HEK293 (cell line): ENCODE results near the gene RRP15.

Experiments used
- ATF2 ChIP-seq: fragments of 450-650 bp; formaldehyde crosslinking; IDR thresholded peaks from 2 replicates; pipeline ENCODE4 v1.5.1; 2016; ENCODE audit warnings: missing biosample characterization, missing genetic modification characterization, low read depth
- GLI2 ChIP-seq: fragments of 450-650 bp; formaldehyde crosslinking; IDR thresholded peaks from 2 replicates; pipeline ENCODE4; 2017; ENCODE audit warnings: missing biosample characterization, missing genetic modification characterization, low read depth, borderline replicate concordance
- GLI4 ChIP-seq: fragments of 450-650 bp; formaldehyde crosslinking; IDR thresholded peaks from 2 replicates; pipeline ENCODE4 v1.5.1; 2016; ENCODE audit warnings: missing biosample characterization, missing genetic modification characterization
- HOXC10 ChIP-seq: sonication (generic); formaldehyde crosslinking; IDR thresholded peaks from 2 replicates; pipeline ENCODE4 v1.8.1; 2023; ENCODE audit warnings: mild to moderate bottlenecking, missing genetic modification reagents
- IKZF3 ChIP-seq: fragments of 450-650 bp; IDR thresholded peaks from 2 replicates; pipeline ENCODE4 v1.5.0; 2018; ENCODE audit warnings: missing biosample characterization, mild to moderate bottlenecking, missing genetic modification characterization, moderate library complexity
- INSM2 ChIP-seq: fragments of 450-650 bp; formaldehyde crosslinking; IDR thresholded peaks from 2 replicates; pipeline ENCODE4 v1.5.1; 2016; ENCODE audit warnings: missing biosample characterization, missing genetic modification characterization
- KLF10 ChIP-seq: fragments of 450-650 bp; IDR thresholded peaks from 2 replicates; pipeline ENCODE4 v1.5.1; 2018; ENCODE audit warnings: missing biosample characterization, mild to moderate bottlenecking, missing genetic modification characterization
- KLF17 ChIP-seq: fragments of 450-650 bp; formaldehyde crosslinking; IDR thresholded peaks from 2 replicates; pipeline ENCODE4 v1.5.1; 2016; ENCODE audit warnings: missing biosample characterization, missing genetic modification characterization
- REST ChIP-seq: fragments of 450-650 bp; formaldehyde crosslinking; IDR thresholded peaks from 2 replicates; pipeline ENCODE4 v1.5.1; 2016; ENCODE audit warnings: missing biosample characterization, missing genetic modification characterization
- SP7 ChIP-seq: fragments of 450-650 bp; formaldehyde crosslinking; IDR thresholded peaks from 2 replicates; pipeline ENCODE4 v1.5.1; 2016; ENCODE audit warnings: missing biosample characterization, missing genetic modification characterization
- ZBTB26 ChIP-seq: fragments of 450-650 bp; formaldehyde crosslinking; optimal IDR thresholded peaks from 2 replicates; pipeline ENCODE3; 2016; ENCODE audit warnings: missing biosample characterization, mild to moderate bottlenecking, missing genetic modification characterization
- ZBTB6 ChIP-seq: fragments of 450-650 bp; formaldehyde crosslinking; IDR thresholded peaks from 2 replicates; pipeline ENCODE4 v1.5.1; 2017; ENCODE audit warnings: missing biosample characterization, missing genetic modification characterization
- ZBTB8A ChIP-seq: fragments of 450-650 bp; formaldehyde crosslinking; IDR thresholded peaks from 2 replicates; pipeline ENCODE4 v1.5.1; 2016; ENCODE audit warnings: missing biosample characterization, missing genetic modification characterization
- ZNF112 ChIP-seq: fragments of 450-650 bp; formaldehyde crosslinking; IDR thresholded peaks from 2 replicates; pipeline ENCODE4 v1.5.0; 2017; ENCODE audit warnings: missing biosample characterization, missing genetic modification characterization
- ZNF184 ChIP-seq: fragments of 450-650 bp; IDR thresholded peaks from 2 replicates; pipeline ENCODE4 v1.5.1; 2018; ENCODE audit warnings: missing biosample characterization, mild to moderate bottlenecking, missing genetic modification characterization
- ZNF239 ChIP-seq: fragments of 450-650 bp; formaldehyde crosslinking; IDR thresholded peaks from 2 replicates; pipeline ENCODE4 v1.5.1; 2016; ENCODE audit warnings: missing biosample characterization, missing genetic modification characterization
- ZNF404 ChIP-seq: fragments of 450-650 bp; formaldehyde crosslinking; IDR thresholded peaks from 2 replicates; pipeline ENCODE4 v1.5.1; 2017; ENCODE audit warnings: missing biosample characterization, missing genetic modification characterization
- ZNF433 ChIP-seq: fragments of 450-650 bp; formaldehyde crosslinking; IDR thresholded peaks from 2 replicates; pipeline ENCODE4 v1.5.1; 2016; ENCODE audit warnings: missing biosample characterization, missing genetic modification characterization, low read depth
- ZNF488 ChIP-seq: fragments of 450-650 bp; formaldehyde crosslinking; IDR thresholded peaks from 2 replicates; pipeline ENCODE4 v1.5.1; 2016; ENCODE audit warnings: missing biosample characterization, missing genetic modification characterization
- ZNF501 ChIP-seq: fragments of 450-650 bp; formaldehyde crosslinking; IDR thresholded peaks from 2 replicates; pipeline ENCODE4 v1.5.1; 2016; ENCODE audit warnings: missing biosample characterization, missing genetic modification characterization
- ZNF514 ChIP-seq: fragments of 450-650 bp; formaldehyde crosslinking; IDR thresholded peaks from 2 replicates; pipeline ENCODE4 v1.5.1; 2016; ENCODE audit warnings: missing biosample characterization, missing genetic modification characterization
- ZNF555 ChIP-seq: fragments of 450-650 bp; formaldehyde crosslinking; conservative IDR thresholded peaks from 2 replicates; pipeline ENCODE4 v1.5.1; 2017; ENCODE audit warnings: missing biosample characterization, mild to moderate bottlenecking, missing genetic modification characterization, inconsistent platforms
- ZNF561 ChIP-seq: fragments of 450-650 bp; IDR thresholded peaks from 2 replicates; pipeline ENCODE4 v1.5.1; 2018; ENCODE audit warnings: missing biosample characterization, missing genetic modification characterization, borderline replicate concordance
- ZNF600 ChIP-seq: fragments of 450-650 bp; formaldehyde crosslinking; IDR thresholded peaks from 2 replicates; pipeline ENCODE4 v1.5.1; 2016; ENCODE audit warnings: missing biosample characterization, missing genetic modification characterization
- ZNF777 ChIP-seq: fragments of 450-650 bp; formaldehyde crosslinking; IDR thresholded peaks from 2 replicates; pipeline ENCODE4 v1.5.1; 2017; ENCODE audit warnings: missing biosample characterization, missing genetic modification characterization, borderline replicate concordance
- ZNF785 ChIP-seq: fragments of 450-650 bp; formaldehyde crosslinking; IDR thresholded peaks from 2 replicates; pipeline ENCODE4 v1.5.1; 2016; ENCODE audit warnings: missing biosample characterization, missing genetic modification characterization
- ZNF830 ChIP-seq: fragments of 450-650 bp; IDR thresholded peaks from 2 replicates; pipeline ENCODE4 v1.5.0; 2018; ENCODE audit warnings: missing biosample characterization, missing genetic modification characterization, low read depth, mild to moderate bottlenecking, moderate library complexity
- ZSCAN30 ChIP-seq: fragments of 450-650 bp; IDR thresholded peaks from 2 replicates; pipeline ENCODE4 v1.5.1; 2018; ENCODE audit warnings: missing biosample characterization, mild to moderate bottlenecking, missing genetic modification characterization, moderate library complexity

The RRP15 gene

GRCh38 chr1:218344814-218345672, 60.0 kb downstream of the RRP15 start, which contains the start of gene TGFB2 (continued):
- TF ChIP-seq ZBTB26 = no peak
- TF ChIP-seq ZBTB6 (tag by site-specific recombination) = peak; percentile 71
- TF ChIP-seq HOXC10 (CRISPR knock-in tag) = no peak
- TF ChIP-seq SP7 (tag by site-specific recombination) = peak; percentile 74
- TF ChIP-seq ZNF239 (tag by site-specific recombination) = no peak
- TF ChIP-seq ZNF555 (tag by site-specific recombination) = no peak
- TF ChIP-seq ZNF433 (tag by site-specific recombination) = no peak
- TF ChIP-seq ZNF785 = no peak
- TF ChIP-seq ZNF561 (tag by site-specific recombination) = no peak; the same call in 1 of the 2 replicates
- TF ChIP-seq ATF2 (tag by site-specific recombination) = no peak
- TF ChIP-seq ZNF488 (tag by site-specific recombination) = no peak
- TF ChIP-seq GLI2 (tag by site-specific recombination) = no peak
- no peak for TF ChIP-seq ZNF184 (tag by site-specific recombination)
- TF ChIP-seq ZNF404 = no peak
- TF ChIP-seq KLF17 (tag by site-specific recombination) = peak; percentile 90
- no peak for TF ChIP-seq GLI4 (tag by site-specific recombination)
- no peak for TF ChIP-seq KLF10 (tag by site-specific recombination)
- no peak for TF ChIP-seq REST (tag by site-specific recombination)
- no peak for TF ChIP-seq ZBTB8A
- no peak for TF ChIP-seq IKZF3
- TF ChIP-seq ZNF600 (tag by site-specific recombination) = peak; percentile 75
- TF ChIP-seq INSM2 (tag by site-specific recombination) = no peak
- no peak for TF ChIP-seq ZNF777 (tag by site-specific recombination)
- TF ChIP-seq ZNF830 = no peak
- TF ChIP-seq ZNF514 (tag by site-specific recombination) = no peak
- no peak for TF ChIP-seq ZNF112 (tag by site-specific recombination)
- peak; percentile 46; the same call in 1 of the 2 replicates for TF ChIP-seq ZSCAN30 (tag by site-specific recombination)
- peak; percentile 35; the same call in 1 of the 2 replicates for TF ChIP-seq ZNF501
